GM12878 (cell line): ENCODE data around the gene ATP7B. TPM values are rescaled to one million over a fixed set of nuclear protein-coding genes. Genes with fewer than 3 reads are reported as not detected.

ENCODE experiments used
- ATAC-seq: fragments of 200-7000 bp; cut with Tn5 transposase; 3 replicates; pipeline ENCODE4 v1.9.1; 2020; ENCODE audit warnings: mild to moderate bottlenecking, moderate library complexity
- BruUV-seq: library from RNA; stranded (reverse); fragments of 400-500 nt; replicated peaks from 2 replicates; lab custom pipeline; 2021; lab: Mats Ljungman, UMichigan
- CTCF ChIA-PET: fragments of 300-600 bp; sonication (Branson Sonifier 250); formaldehyde crosslinking; extraction: SDS; loops from one replicate; lab custom pipeline; 2021; ENCODE audit warnings: inconsistent platforms; lab: Yijun Ruan, JAX
- POLR2A ChIA-PET: fragments of 350-600 bp; formaldehyde crosslinking; extraction: SDS; loops from one replicate; lab custom pipeline; 2021; ENCODE audit warnings: inconsistent platforms; lab: Charles Lee
- RAD21 ChIA-PET: fragments of 300-600 bp; sonication (Branson Sonifier 250); formaldehyde crosslinking; loops from one replicate; lab custom pipeline; 2023; ENCODE audit warnings: antibody characterized with exemption; ENCODE audit not compliant: unreplicated experiment; lab: Charles Lee
- SMC1A ChIA-PET: fragments of 300-600 bp; sonication (Branson Sonifier 250); formaldehyde crosslinking; loops from one replicate; lab custom pipeline; 2023; ENCODE audit not compliant: unreplicated experiment, uncharacterized antibody; lab: Charles Lee
- DNase-seq: peaks from one replicate; pipeline ENCODE4 v3.0.0-alpha.2; 2011; ENCODE audit warnings: low read depth, low spot score
- FAIRE-seq: peaks from 3 replicates; lab custom pipeline; 2011; peaks lifted over from hg19 to GRCh38; lab: Jason Lieb, UNC
- H2AFZ ChIP-seq: 2 replicates; pipeline ENCODE4 v1.6.0; 2011; ENCODE audit warnings: low read depth, low read length, control low read depth; ENCODE audit not compliant: control insufficient read depth
- H3K27ac ChIP-seq: 2 replicates; pipeline ENCODE4 v1.5.1; 2011; ENCODE audit warnings: control low read depth; ENCODE audit not compliant: control insufficient read depth, insufficient read depth
- H3K27me3 ChIP-seq, 2 experiments: replicated peaks in 1 of 2; 2 replicates each; pipeline versions ENCODE4 v1.6.0 to v1.6.1; 2011; ENCODE audit warnings: low read length in 1 of 2; ENCODE audit not compliant: control insufficient read depth in 2 of 2, insufficient read depth in 2 of 2
- H3K36me3 ChIP-seq, 2 experiments: 2 replicates each; pipeline ENCODE4 v1.5.1; 2011; ENCODE audit warnings: low read length in 1 of 2; ENCODE audit not compliant: control insufficient read depth in 2 of 2, insufficient read depth in 2 of 2
- H3K4me1 ChIP-seq: 2 replicates; pipeline ENCODE4 v1.6.1; 2011; ENCODE audit warnings: mild to moderate bottlenecking, low read length, moderate library complexity, mixed read lengths; ENCODE audit not compliant: control insufficient read depth, insufficient read depth
- H3K4me2 ChIP-seq: 2 replicates; pipeline ENCODE4 v1.6.0; 2011; ENCODE audit warnings: control low read depth; ENCODE audit not compliant: control insufficient read depth, insufficient read depth
- H3K4me3 ChIP-seq: fragments of 200-600 bp; sonication (generic); 2 replicates; pipeline ENCODE4 v1.5.1; 2016
- H3K79me2 ChIP-seq: 2 replicates; pipeline ENCODE4 v1.6.0; 2011; ENCODE audit warnings: low read length; ENCODE audit not compliant: control insufficient read depth, insufficient read depth
- H3K9ac ChIP-seq: 2 replicates; pipeline ENCODE4 v1.8.0; 2011; ENCODE audit warnings: low read length, control low read depth, mixed read lengths; ENCODE audit not compliant: control insufficient read depth, insufficient read depth
- H3K9me3 ChIP-seq: replicated peaks from 3 replicates; pipeline ENCODE4 v1.5.1; 2011; ENCODE audit warnings: mild to moderate bottlenecking, low read length; ENCODE audit not compliant: control insufficient read depth, insufficient read depth
- H4K20me1 ChIP-seq: 2 replicates; pipeline ENCODE4 v1.6.0; 2011; ENCODE audit not compliant: control insufficient read depth, insufficient read depth
- BCL3 ChIP-seq: IDR thresholded peaks from 2 replicates; pipeline ENCODE4 v1.6.1; 2011; ENCODE audit warnings: borderline replicate concordance, low read depth, mild to moderate bottlenecking, moderate library complexity, low read length; ENCODE audit not compliant: insufficient read depth, poor library complexity, severe bottlenecking
- BHLHE40 ChIP-seq, 2 experiments: fragments of 450-650 bp in 1 of 2; IDR thresholded peaks; 2 replicates each; pipeline ENCODE4 v1.6.1; 2011 to 2017; ENCODE audit warnings: low read depth in 2 of 2, borderline replicate concordance in 1 of 2, improper control_type of control experiment in 1 of 2, low read length in 1 of 2, mild to moderate bottlenecking in 1 of 2
- BRCA1 ChIP-seq: IDR thresholded peaks from 2 replicates; pipeline ENCODE4 v1.6.1; 2011; ENCODE audit warnings: low read depth, low read length, improper control_type of control experiment
- KDM1A ChIP-seq: fragments of 200-600 bp; sonication (generic); IDR thresholded peaks from 2 replicates; pipeline ENCODE4 v1.6.1; 2016; ENCODE audit warnings: borderline replicate concordance
- PBX3 ChIP-seq: IDR thresholded peaks from 2 replicates; pipeline ENCODE4 v1.6.1; 2011; ENCODE audit warnings: mild to moderate bottlenecking, low read depth, low read length, moderate library complexity; ENCODE audit not compliant: insufficient replicate concordance
- POU2F2 ChIP-seq: IDR thresholded peaks from 3 replicates; pipeline ENCODE4 v1.6.1; 2011; ENCODE audit warnings: low read depth, mild to moderate bottlenecking, low read length, borderline replicate concordance
- RBBP5 ChIP-seq: fragments of 200-600 bp; sonication (generic); conservative IDR thresholded peaks from 2 replicates; pipeline ENCODE4 v1.6.1; 2016
- YY1 ChIP-seq: IDR thresholded peaks from 2 replicates; pipeline ENCODE4 v1.6.1; 2011; ENCODE audit warnings: low read depth, mild to moderate bottlenecking, low read length
- ZBTB40 ChIP-seq: fragments of 450-650 bp; IDR thresholded peaks from 2 replicates; pipeline ENCODE4 v1.6.1; 2016; ENCODE audit warnings: mild to moderate bottlenecking, moderate library complexity, borderline replicate concordance
- WGBS: methylation state at CpG from one replicate; pipeline ENCODE4 v1.1.6; 2016; ENCODE audit warnings: low lambda C conversion rate; ENCODE audit not compliant: insufficient replicate concordance, insufficient coverage; ENCODE audit errors: missing lambda C conversion rate; 5-methylcytosine and 5-hydroxymethylcytosine counted together
- in situ Hi-C: fragments of 300-500 bp; cut with MboI; formaldehyde crosslinking; loops from 9 replicates; pipeline ENCODE4 v1.14.3; 2018; ENCODE audit warnings: mixed read lengths
- intact Hi-C: fragments of 100-400 bp; cut with micrococcal nuclease; formaldehyde crosslinking; loops from one replicate; pipeline ENCODE4 v1.14.2; 2022; ENCODE audit not compliant: unreplicated experiment
- polyA plus RNA-seq, 11 experiments: library from polyadenylated mRNA; depleted of rRNA in 4 of 11; unstranded in 6 of 11; stranded (reverse) in 5 of 11; fragments of >200 nt; fragmentation: Nextera tagmentation in 4 of 11; fragmentation: Illumina TruSeq in 1 of 11; extraction: Ambion mirVana in 4 of 11; extraction: Trizol in 1 of 11; gene quantifications; 1 replicate in 1 of 11; 2 replicates in 10 of 11; pipeline versions ENCODE4 v1.2.1 to v1.2.3, GENCODE V29; 2011 to 2016; ENCODE audit warnings: inconsistent platforms in 2 of 11, missing spikeins in 2 of 11, low read depth in 1 of 11
- total RNA-seq, 4 experiments: library from RNA; depleted of rRNA in 3 of 4; stranded (reverse); fragments of >200 nt in 3 of 4; fragmentation: Illumina TruSeq in 1 of 4; extraction: Trizol in 1 of 4; gene quantifications; 2 replicates each; pipeline versions ENCODE4 v1.2.1 to v1.2.3, GENCODE V29; 2013 to 2021
- TF ChIP-seq, protein P1 (sequence below): fragments of 450-650 bp; IDR thresholded peaks from 2 replicates; pipeline ENCODE4 v1.6.1; 2017; ENCODE audit warnings: mild to moderate bottlenecking, moderate library complexity

The ATP7B gene
- total and polyA plus RNA-seq, 10 of the 15 experiments (the other 5 are each of a cell fraction or from before 2014, with no cell fraction given): under 0.01 to 1.1 (median 0.06) TPM; not detected in 2

DNA sequence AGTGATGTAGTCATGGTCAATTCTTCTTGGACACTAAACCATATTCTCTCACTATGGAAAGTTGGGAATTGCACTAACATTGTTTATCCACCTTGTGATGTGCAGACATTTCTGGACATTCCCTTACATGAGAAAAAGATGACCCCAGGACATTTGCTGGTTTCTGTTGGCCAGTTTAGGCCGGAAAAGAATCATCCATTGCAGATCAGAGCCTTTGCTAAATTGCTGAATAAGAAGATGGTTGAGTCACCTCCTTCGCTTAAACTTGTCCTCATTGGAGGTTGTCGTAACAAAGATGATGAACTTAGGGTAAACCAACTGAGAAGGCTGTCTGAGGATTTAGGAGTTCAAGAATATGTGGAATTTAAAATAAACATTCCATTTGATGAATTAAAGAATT is 13.2 kb upstream of the ATP7B start, which contains the start of gene UTP14C:
TSS of gene UTP14C (plus strand) at position 211 of the 400 bp plus-strand sequence. CDS start 4,114 bp downstream, outside the sequence.
- SMC1A ChIA-PET: interaction anchor here (0.7 kb wide), 1 partner anchor 959 kb away, joined by 3 read pairs; no protein-coding TSS in a partner anchor
- CTCF ChIA-PET: interaction anchor here (0.5 to 0.9 kb wide), 3 partner anchors 12 to 407 kb away, joined by 3 read pairs; no protein-coding TSS in a partner anchor
- H3K79me2 ChIP-seq: no peaks in the 10 kb centered on the region
- RAD21 ChIA-PET: no interaction called here
- DNase-seq (no peak), ATAC-seq (no peak), FAIRE-seq (no peak)
- H3K4me2 ChIP-seq: no peak within 1 kb of the TSS
- H2AFZ ChIP-seq: no peak within 1 kb of the TSS
- H3K9me3 ChIP-seq: no peaks in the 10 kb centered on the region
- H3K4me1 ChIP-seq: no peaks in the 10 kb centered on the region
- H3K27ac ChIP-seq: no peak within 1 kb of the TSS
- intact Hi-C loops: no loop called here
- in situ Hi-C loops: no loop called here
- no TSS peak for BruUV-seq
- H3K4me3 ChIP-seq: no peak within 1 kb of the TSS
- no peak within 1 kb of the TSS for H3K9ac ChIP-seq
- POLR2A ChIA-PET: no interaction called here
- H4K20me1 ChIP-seq: no peaks in the 10 kb centered on the region
- H3K36me3 ChIP-seq: peaks cover 3 to 8% of the 10 kb centered on the region in 2 experiments; a peak in 3 of 4 replicates
- H3K27me3 ChIP-seq: no peaks in the 10 kb centered on the region
- WGBS: 79% methylated on average over 3 of the region's 3 CpGs
- TF ChIP-seq BRCA1 (no peak), POU2F2 (no peak), KDM1A (no peak), ZBTB40 (no peak), RBBP5 (no peak), YY1 (no peak), BCL3 (no peak), BHLHE40 (IDR thresholded peaks at IDR 0.05; ENCODE audit: borderline replicate concordance in 1 of 2, low read depth in 2 of 2, low read length in 1 of 2) (no peak), PBX3 (no peak)
- TF ChIP-seq, protein P1, sequence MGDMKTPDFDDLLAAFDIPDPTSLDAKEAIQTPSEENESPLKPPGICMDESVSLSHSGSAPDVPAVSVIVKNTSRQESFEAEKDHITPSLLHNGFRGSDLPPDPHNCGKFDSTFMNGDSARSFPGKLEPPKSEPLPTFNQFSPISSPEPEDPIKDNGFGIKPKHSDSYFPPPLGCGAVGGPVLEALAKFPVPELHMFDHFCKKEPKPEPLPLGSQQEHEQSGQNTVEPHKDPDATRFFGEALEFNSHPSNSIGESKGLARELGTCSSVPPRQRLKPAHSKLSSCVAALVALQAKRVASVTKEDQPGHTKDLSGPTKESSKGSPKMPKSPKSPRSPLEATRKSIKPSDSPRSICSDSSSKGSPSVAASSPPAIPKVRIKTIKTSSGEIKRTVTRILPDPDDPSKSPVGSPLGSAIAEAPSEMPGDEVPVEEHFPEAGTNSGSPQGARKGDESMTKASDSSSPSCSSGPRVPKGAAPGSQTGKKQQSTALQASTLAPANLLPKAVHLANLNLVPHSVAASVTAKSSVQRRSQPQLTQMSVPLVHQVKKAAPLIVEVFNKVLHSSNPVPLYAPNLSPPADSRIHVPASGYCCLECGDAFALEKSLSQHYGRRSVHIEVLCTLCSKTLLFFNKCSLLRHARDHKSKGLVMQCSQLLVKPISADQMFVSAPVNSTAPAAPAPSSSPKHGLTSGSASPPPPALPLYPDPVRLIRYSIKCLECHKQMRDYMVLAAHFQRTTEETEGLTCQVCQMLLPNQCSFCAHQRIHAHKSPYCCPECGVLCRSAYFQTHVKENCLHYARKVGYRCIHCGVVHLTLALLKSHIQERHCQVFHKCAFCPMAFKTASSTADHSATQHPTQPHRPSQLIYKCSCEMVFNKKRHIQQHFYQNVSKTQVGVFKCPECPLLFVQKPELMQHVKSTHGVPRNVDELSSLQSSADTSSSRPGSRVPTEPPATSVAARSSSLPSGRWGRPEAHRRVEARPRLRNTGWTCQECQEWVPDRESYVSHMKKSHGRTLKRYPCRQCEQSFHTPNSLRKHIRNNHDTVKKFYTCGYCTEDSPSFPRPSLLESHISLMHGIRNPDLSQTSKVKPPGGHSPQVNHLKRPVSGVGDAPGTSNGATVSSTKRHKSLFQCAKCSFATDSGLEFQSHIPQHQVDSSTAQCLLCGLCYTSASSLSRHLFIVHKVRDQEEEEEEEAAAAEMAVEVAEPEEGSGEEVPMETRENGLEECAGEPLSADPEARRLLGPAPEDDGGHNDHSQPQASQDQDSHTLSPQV: no peak
